ENCODE data around the gene CBLN1.

CBLN1 gene

DNA sequence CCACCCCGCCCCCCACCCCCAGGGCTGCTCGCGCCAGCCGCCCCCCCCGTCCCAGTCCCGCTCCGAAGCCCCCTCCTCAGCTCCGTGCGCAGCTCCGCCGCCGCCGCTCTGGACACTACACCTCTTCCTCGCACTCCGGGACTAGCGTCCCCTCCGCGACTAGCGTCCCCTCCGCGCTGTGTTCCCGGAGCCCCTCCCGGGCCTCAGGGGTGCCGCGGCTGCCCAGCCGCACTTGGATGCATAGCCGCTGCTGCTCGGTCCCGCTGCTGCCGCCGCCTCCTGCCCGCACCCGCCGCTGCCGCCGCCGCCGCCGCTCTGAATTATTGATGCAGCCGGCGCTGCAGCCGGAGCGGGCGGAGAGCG, at the start of gene CBLN1:
Gene CBLN1, minus strand, starts transcription at position 359 of the 363 bp plus-strand sequence. CDS start 373 bp downstream, outside the sequence.
- DNase-seq: no peak

DNA sequence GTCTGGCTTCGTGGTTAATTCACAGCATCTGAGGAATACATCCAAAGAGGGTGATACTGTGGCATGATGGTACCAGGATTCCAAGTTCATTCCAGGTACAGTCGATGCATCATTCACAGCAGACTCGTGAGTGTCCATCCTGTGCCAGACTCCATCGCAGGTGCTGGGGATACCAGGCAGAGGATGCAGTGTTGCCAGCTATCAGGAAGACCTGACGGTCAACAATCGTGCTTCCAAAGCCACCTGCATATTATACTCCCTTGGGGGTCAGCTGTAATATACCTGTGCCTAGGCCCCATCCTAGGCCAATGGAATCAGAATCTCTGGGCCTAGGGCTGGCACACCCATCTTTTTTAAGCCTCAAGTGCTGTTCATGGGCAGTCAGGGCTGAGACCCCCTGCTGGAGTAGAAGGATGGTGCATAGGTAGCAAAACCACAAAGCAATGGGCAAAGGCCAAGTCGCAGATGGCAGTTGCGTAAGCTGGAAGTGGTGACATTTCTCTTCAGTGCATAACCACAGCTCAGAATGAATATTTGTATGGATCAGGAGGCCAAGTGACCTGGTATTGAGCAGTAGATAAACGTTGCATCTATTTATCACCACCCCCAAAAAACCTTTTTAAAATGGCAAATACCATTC, 49.0 kb upstream of the CBLN1 start:
- no peak for DNase-seq

DNA sequence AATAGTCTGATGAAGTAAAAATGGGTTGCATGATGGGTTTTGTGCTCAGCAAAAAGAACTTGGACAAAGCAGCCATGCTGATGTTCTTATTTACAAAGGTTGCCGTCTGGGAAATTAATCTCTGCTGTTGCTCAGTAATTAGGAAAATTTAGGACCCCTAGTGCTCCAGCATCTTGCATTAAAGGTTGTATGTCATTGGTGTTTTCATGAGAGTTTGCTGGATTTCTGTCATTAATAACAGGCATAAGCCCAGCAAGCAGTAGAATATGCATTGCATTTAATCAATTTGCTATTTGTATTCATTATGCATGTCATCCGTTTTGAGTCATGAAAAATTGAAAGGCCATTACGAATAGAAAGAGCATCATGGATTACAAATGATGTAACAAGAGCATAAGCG, 46.7 kb upstream of the CBLN1 start:
- DNase-seq: no peak

GRCh38 chr16:49327466-49327865, 45.8 kb upstream of the CBLN1 start:
- no peak for DNase-seq

DNA sequence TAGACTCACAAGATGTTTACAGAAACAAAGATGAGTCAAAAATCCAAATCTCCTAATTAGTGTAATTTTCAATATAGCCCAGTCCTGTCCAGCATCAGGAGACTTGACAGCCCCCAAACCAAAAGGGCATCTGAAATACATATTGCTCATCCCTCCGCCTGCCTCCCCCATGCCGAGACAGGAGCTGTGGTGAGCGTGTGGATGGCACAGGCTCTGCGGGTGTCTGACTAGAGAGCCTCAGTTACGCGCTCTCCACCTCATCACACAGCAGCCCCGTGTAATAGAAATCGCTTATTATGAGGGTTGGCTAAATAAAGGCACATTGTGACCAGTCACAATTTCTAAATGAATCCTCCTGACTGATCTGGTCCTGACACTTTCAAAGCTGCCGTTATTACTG, 43.1 kb upstream of the CBLN1 start:
- DNase-seq: no peak

DNA sequence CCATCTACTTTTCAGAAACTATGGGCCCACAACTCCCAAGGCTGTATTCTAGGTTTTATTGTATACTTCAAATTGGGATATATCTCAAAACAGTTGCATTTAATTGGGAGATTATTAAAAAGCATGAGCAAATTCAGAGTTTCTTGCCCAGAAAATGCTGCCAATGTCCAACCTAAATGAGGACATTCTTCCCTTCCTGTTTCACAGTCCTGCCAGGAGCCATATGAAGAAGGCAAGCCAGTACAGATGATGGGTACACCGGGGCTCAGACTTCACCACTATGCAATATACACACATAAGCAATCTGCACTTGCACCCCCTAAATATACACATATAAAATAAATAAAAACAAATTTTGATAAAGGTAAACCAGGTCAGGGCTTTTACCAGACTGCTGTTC, 34.0 kb upstream of the CBLN1 start:
- no peak for DNase-seq

GRCh38 chr16:49312389-49312985, 30.8 kb upstream of the CBLN1 start:
- peak; percentile 22 for DNase-seq

DNA sequence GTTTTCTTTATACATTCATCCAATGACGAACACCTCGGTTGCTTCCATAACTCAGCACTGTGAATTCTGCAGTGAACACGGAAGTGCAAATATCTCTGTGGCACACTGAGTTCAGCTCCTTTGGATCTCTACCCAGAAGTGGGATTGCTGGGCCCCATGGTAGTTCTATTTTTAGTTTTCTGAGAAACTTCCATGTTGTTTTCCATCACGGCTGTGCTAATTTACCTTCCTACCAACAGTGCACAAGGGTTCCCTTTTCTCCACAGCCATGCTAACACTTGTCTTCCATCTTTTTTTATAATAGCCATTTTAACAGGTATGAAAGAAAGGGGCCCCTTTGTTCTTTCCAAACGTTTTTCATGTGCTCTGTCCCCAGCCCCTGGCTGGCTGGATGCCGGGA, 30.2 kb upstream of the CBLN1 start:
- DNase-seq: no peak

DNA sequence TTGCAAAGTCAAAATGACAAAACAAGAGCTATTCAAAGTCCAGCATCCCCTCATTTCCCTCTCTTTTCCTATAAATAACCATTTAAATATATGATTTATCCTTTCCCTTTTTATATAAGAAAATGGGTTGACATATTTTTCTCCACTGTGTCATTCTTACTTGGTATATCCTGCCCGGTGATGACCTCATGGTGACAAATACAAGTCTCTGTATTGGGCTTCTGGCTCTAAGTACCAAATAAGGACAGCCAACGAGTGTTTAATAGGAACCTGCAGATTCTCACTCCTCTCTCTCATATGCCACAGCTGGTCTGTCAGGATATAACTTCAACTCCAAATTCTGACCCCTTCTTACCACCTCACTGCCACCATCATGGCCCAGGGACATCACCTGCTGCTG, 25.5 kb upstream of the CBLN1 start:
- no peak for DNase-seq

GRCh38 chr16:49305406-49305805, 23.8 kb upstream of the CBLN1 start:
- DNase-seq: no peak

DNA sequence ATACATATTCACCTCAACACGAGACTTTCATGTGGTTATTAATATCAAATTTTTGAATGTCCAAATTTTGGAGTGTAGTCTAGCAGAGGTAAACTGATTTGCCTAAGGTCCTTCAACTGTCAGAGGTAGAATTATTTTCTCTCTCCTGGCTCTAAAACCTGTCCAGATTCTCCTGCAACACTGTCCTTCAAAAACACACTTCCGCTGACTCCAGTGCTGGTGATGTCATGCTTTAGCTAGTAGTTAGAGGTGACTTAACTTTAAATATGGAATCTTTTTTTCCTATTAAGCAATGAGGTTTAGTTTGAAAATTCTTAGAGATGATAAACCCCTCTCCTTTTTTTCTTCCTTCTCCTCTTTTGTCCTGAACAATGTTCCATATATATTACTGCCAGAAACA, 10.8 kb upstream of the CBLN1 start:
- no peak for DNase-seq

DNA sequence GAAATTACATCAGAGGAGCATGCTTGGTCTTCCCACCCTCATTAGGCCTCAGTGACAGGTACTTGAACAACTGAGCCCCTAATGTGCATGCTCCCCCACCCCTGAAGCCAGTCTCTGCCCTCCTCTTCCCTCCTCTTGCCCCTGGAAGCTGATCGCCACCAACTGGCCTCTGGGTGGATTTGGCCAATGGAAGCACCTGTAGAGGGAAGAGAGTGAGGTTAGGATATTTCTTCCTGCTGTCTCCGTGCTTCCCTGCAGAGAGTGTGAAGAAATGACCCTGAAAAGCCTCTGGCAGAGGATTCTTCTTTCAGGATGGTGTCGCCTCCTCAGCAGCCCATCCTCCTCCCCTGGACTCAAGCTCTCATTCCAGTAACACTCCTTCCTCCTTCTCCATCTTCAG, 5.9 kb upstream of the CBLN1 start:
- no peak for DNase-seq

- DNase-seq: no peak
Measured at GRCh38 chr16:49284962-49285361, 3.3 kb upstream of the CBLN1 start.

DNA sequence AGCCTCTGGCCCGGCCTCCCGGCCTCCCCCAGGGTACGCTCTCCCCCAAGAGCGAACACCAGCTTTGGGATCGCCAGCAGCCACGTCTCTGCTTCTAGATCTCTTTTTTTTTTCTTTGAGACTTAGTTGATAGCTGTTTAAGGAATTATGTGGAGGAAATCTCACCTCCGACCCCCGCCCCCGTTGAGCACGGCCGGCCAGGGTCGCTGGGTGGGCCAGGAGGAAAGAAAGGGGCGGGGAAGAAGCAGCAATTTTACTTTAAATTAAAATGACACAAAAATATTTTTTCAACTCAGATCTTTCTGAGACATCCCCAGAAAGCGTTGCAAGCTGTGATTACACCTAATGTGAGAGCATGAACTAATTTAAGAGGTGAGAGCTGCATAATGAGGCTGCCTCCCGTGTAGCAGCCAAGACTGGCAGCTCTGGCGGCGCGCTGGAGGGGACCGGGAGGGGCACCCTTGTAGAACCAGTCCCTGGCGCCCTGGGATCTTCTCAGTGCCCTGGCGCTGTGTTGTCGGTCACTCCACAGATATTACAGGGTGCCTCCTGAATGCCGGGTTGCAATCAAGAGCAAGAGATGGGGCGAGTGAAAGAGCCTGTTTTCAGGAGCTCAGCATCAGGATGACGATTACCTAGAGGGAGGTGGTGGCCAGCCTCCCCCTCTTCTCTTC, 1.9 kb upstream of the CBLN1 start:
- no peak for DNase-seq

- DNase-seq: no peak
Measured at GRCh38 chr16:49282690-49283375, 1.2 kb upstream of the CBLN1 start.

GRCh38 chr16:49281843-49282642, 405 bp upstream of the CBLN1 start:
- DNase-seq: no peak

GRCh38 chr16:49280841-49281371, 732 bp downstream of the CBLN1 start:
- no peak for DNase-seq

DNA sequence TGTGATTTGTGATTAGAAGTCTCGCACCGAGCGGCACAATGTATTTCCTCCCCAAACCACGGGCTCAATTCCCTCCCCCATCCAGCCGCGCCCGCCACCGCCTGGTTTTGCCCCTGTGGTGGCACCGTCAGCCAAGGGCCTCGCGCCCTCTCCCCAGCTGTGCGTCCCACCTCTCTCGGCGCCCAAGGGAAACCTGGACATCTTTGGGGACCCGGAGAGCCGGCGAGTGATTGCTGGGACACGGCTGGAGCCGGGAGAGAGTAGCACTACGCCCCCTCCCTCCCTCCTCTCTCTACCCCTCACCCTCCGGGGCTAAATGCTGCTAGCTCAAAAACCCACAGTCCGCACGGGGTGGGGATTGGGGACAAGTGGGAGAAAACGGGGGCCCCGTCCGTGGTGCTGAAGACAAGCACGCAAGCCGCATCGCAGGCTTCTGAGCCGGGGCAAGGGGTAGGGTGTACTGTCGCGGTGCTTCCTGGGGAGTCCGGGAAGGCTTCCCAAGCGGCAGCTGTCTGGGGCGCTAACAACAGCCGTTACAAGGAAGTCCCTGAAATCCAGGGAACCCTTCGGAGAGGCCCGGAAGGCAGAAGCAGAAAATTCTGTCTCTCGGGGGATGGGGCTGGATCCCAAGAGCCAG, 1.4 kb downstream of the CBLN1 start:
- DNase-seq: no peak

GRCh38 chr16:49278944-49279725, 2.5 kb downstream of the CBLN1 start:
- DNase-seq: no peak

DNA sequence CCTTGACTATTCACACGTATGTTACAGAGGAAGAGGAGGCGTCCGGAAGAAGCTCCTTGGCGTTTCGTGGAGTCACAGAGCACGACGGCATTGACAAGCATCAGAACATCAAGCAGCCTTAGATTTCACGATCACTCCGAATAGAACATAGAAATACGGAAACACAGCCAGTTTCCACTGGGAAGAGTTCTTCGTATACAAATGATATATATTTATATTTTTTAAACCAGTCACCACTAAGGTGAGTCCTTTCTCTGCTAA, 3.1 kb downstream of the CBLN1 start:
- no peak for DNase-seq

- DNase-seq: no peak
Measured at GRCh38 chr16:49277766-49278566, 3.7 kb downstream of the CBLN1 start.
